Peyer's patch (tissue), 4 donors: Measurements from ENCODE around the gene ROBO2.

ENCODE experiments used
- CTCF ChIP-seq, 6 experiments: fragments of 450-650 bp in 4 of 6; fragments of 200-600 bp in 2 of 6; sonication (generic) in 1 of 6; IDR thresholded peaks; one replicate each; pipeline ENCODE4 v1.5.1; 2017 to 2019; ENCODE audit warnings: antibody characterized with exemption in 6 of 6, mild to moderate bottlenecking in 3 of 6, moderate library complexity in 1 of 6
- POLR2A ChIP-seq, 2 donors: fragments of 450-650 bp; IDR thresholded peaks; one replicate each; pipeline ENCODE4 v1.5.1; 2017; ENCODE audit warnings: antibody characterized with exemption in 2 of 2, mild to moderate bottlenecking in 2 of 2, moderate library complexity in 2 of 2

DNA sequence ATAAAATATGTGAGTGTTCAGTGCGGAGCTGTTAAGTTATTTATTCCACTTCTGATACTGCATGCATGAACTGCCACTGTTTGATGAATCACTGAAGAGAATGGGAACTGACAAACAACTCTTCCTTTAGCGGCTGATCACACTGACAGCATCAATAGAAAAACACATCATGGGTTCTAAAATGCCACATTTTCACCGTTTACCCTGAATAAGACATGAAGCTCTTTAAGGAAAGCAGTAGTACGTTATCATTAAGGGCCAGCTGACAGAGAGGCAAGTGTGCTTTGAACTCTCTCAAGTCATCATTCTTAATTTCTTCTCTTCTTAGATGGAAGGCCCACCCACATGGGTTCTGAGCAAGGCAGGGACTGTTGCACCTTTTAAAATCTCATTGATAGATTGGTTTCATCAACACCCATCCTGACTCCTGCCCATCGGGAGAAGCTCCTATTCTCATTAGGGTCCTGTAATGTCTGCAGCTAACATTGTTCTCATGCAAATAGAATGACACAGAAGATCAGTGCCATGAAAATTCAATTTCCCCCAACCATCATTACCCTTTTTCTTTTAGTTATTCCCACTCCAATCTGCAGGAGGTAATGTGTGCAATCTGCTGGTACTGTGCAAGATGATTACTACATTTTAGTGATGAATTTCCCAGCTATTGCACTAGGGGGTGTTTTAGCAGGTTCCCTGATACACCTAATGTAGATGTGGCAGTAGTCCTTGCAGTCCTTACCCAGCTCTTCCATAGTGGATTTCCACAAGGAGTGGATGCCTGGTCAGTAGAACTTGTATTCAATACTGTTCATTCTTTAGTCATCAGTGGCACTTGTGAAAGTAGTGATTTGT is 119.1 kb downstream of the ROBO2 start:
- TF ChIP-seq POLR2A (IDR thresholded peaks at IDR 0.05) (no peak), CTCF (IDR thresholded peaks at IDR 0.05) (no peak)
